ENCODE data around the gene CLCN7.

CLCN7 gene

GRCh38 chr16:1437606-1438005 is 37.2 kb downstream of the CLCN7 start:
- Histone ChIP-seq H3K79me1 (replicated peaks; ENCODE audit: low read length, poor library complexity, severe bottlenecking) (no peaks in the 10 kb centered on the region), H2AFZ (ENCODE audit: low read depth, low read length) (no peak overlapping the region), H3K9me3 (ENCODE audit: control insufficient read depth, low read length) (no peaks in the 10 kb centered on the region), H2BK120ac (ENCODE audit: low read depth, low read length) (no peak overlapping the region), H4K8ac (ENCODE audit: low read length) (no peak overlapping the region), H3K27me3 (ENCODE audit: control insufficient read depth in 1 of 2, insufficient read depth in 1 of 2, low read length in 2 of 2) (peaks cover 0 to 5% of the 10 kb centered on the region in 2 experiments), H2BK12ac (ENCODE audit: low read length in 2 of 2) (no peak overlapping the region), H3K9ac (ENCODE audit: low read length) (no peak overlapping the region), H3K14ac (ENCODE audit: low read length in 2 of 2) (no peak overlapping the region), H3K4me2 (ENCODE audit: low read length, poor library complexity, severe bottlenecking) (no peak overlapping the region), H3K27ac (ENCODE audit: low read length, poor library complexity, severe bottlenecking) (no peak overlapping the region), H3K4me1 (ENCODE audit: control insufficient read depth, insufficient read depth, low read depth, low read length) (peaks cover 16% of the 10 kb centered on the region), H3K4ac (ENCODE audit: low read depth in 1 of 2, low read length in 2 of 2) (no peak overlapping the region), H4K91ac (ENCODE audit: low read length) (no peak overlapping the region), H3K4me3 (ENCODE audit: insufficient read depth in 1 of 2, low read depth in 1 of 2, low read length in 2 of 2) (no peak overlapping the region), H2AK5ac (ENCODE audit: low read length, severe bottlenecking) (no peak overlapping the region), H2BK5ac (ENCODE audit: low read depth, low read length, poor library complexity, severe bottlenecking) (no peak overlapping the region), H3K23ac (ENCODE audit: low read length in 2 of 2) (no peak overlapping the region), H3K36me3 (ENCODE audit: control insufficient read depth in 1 of 2, insufficient read depth in 2 of 2, low read depth in 1 of 2, low read length in 2 of 2) (peaks cover 0 to 5% of the 10 kb centered on the region in 2 experiments), H3K18ac (ENCODE audit: low read depth in 1 of 2, low read length in 2 of 2) (no peak overlapping the region), H2BK15ac (ENCODE audit: low read depth, poor library complexity, severe bottlenecking) (no peak overlapping the region)
- DNase-seq = no peak
- 81% methylated on average over 20 of the region's 22 CpGs for WGBS

DNA sequence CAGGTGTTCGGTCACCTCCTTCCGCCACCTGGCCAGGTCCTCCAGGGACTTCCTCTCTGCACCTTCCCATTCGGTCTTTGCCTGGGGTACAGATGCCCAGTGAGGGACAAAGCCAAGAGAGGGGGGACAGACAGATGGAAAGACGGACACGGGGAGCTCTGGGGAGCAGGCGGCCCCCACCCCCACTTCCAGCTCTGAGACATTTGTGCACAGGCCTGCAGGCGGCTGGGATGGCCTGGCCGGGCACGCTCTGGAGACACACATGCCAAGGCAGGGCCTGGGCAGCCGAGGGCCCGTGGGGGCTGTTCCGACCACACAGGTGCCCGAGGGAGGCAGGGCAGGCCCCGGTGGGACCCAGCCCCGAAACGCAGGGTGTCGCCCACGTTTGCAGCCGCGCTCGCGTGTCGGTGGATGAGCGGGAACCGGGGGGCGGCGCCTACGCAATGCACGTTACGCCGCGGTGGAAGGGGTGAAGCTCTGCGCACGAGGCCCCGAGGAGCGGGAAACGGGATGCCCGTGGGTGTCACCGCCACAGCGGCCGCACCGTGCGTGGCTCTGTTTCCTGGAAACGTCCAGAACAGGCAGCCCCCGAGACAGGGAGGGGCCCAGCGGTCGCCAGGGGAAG is 38.0 kb downstream of the CLCN7 start:
- Histone ChIP-seq H3K9ac (ENCODE audit: low read length) (no peak overlapping the region), H3K27ac (ENCODE audit: low read length, poor library complexity, severe bottlenecking) (no peak overlapping the region), H2AK5ac (ENCODE audit: low read length, severe bottlenecking) (no peak overlapping the region), H3K9me3 (ENCODE audit: control insufficient read depth, low read length) (no peaks in the 10 kb centered on the region), H3K79me1 (replicated peaks; ENCODE audit: low read length, poor library complexity, severe bottlenecking) (no peaks in the 10 kb centered on the region), H3K4me3 (ENCODE audit: insufficient read depth in 1 of 2, low read depth in 1 of 2, low read length in 2 of 2) (no peak overlapping the region), H3K4ac (ENCODE audit: low read depth in 1 of 2, low read length in 2 of 2) (no peak overlapping the region), H3K27me3 (ENCODE audit: control insufficient read depth in 1 of 2, insufficient read depth in 1 of 2, low read length in 2 of 2) (peaks cover 4 to 11% of the 10 kb centered on the region in 2 experiments), H3K4me2 (ENCODE audit: low read length, poor library complexity, severe bottlenecking) (no peak overlapping the region), H2BK12ac (ENCODE audit: low read length in 2 of 2) (no peak overlapping the region), H4K91ac (ENCODE audit: low read length) (peak overlapping the region; percentile 39), H3K14ac (ENCODE audit: low read length in 2 of 2) (no peak overlapping the region), H3K36me3 (ENCODE audit: control insufficient read depth in 1 of 2, insufficient read depth in 2 of 2, low read depth in 1 of 2, low read length in 2 of 2) (peaks cover 0 to 5% of the 10 kb centered on the region in 2 experiments), H2BK15ac (ENCODE audit: low read depth, poor library complexity, severe bottlenecking) (no peak overlapping the region), H2BK120ac (ENCODE audit: low read depth, low read length) (no peak overlapping the region), H4K8ac (ENCODE audit: low read length) (no peak overlapping the region), H3K4me1 (ENCODE audit: control insufficient read depth, insufficient read depth, low read depth, low read length) (peaks cover 16% of the 10 kb centered on the region), H3K23ac (ENCODE audit: low read length in 2 of 2) (no peak overlapping the region), H2BK5ac (ENCODE audit: low read depth, low read length, poor library complexity, severe bottlenecking) (no peak overlapping the region), H2AFZ (ENCODE audit: low read depth, low read length) (no peak overlapping the region), H3K18ac (ENCODE audit: low read depth in 1 of 2, low read length in 2 of 2) (no peak overlapping the region)
- WGBS = 94% methylated on average over 44 of the region's 47 CpGs
- DNase-seq = no peak

DNA sequence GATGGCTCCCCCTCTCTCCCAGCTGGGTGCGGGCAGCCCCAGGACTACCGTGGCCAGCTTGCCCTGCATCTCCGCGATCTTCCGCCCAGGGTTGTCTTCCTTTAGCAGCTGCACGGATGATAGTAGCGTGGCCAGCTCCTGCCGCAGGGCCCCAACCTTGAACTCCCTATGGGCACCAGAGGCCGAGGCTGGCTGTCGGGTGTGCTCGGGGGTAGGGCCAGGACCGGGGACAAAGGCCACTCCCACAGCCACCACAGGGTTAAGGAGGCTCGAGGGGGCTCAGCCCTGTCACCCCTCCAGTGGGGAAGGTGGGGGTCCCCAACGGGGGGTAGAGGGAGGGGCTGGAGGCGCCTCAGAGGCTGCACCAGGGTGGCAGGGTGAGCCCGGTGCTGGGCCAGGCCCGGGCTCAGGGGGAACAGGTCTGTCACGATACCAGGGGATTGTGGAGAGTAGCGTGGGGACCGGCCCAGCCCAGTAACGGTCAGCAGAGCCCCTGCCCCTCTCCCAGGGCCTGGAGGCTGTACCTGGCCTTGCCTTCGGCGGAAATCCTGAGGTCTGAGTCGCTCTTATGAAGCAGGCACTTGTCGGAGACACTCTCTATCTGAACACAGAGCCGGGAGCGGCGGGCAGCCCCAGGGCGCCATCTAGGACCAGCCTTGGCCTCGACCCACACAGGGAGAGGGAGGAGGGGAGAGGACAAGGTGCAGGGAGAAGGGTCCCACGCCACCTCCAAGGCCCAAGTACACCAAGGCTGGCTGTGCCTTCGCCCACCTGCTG is 38.7 kb downstream of the CLCN7 start:
- Histone ChIP-seq H3K79me1 (replicated peaks; ENCODE audit: low read length, poor library complexity, severe bottlenecking) (no peaks in the 10 kb centered on the region), H3K36me3 (ENCODE audit: control insufficient read depth in 1 of 2, insufficient read depth in 2 of 2, low read depth in 1 of 2, low read length in 2 of 2) (peaks cover 0 to 5% of the 10 kb centered on the region in 2 experiments), H4K91ac (ENCODE audit: low read length) (peak overlapping the region; percentile 35), H2AK5ac (ENCODE audit: low read length, severe bottlenecking) (no peak overlapping the region), H2BK120ac (ENCODE audit: low read depth, low read length) (no peak overlapping the region), H3K27me3 (ENCODE audit: control insufficient read depth in 1 of 2, insufficient read depth in 1 of 2, low read length in 2 of 2) (peaks cover 9 to 16% of the 10 kb centered on the region in 2 experiments), H2BK5ac (ENCODE audit: low read depth, low read length, poor library complexity, severe bottlenecking) (no peak overlapping the region), H3K9ac (ENCODE audit: low read length) (no peak overlapping the region), H3K4me2 (ENCODE audit: low read length, poor library complexity, severe bottlenecking) (no peak overlapping the region), H2AFZ (ENCODE audit: low read depth, low read length) (no peak overlapping the region), H3K18ac (ENCODE audit: low read depth in 1 of 2, low read length in 2 of 2) (no peak overlapping the region), H3K4ac (ENCODE audit: low read depth in 1 of 2, low read length in 2 of 2) (no peak overlapping the region), H2BK15ac (ENCODE audit: low read depth, poor library complexity, severe bottlenecking) (no peak overlapping the region), H3K4me1 (ENCODE audit: control insufficient read depth, insufficient read depth, low read depth, low read length) (peaks cover 13% of the 10 kb centered on the region), H3K14ac (ENCODE audit: low read length in 2 of 2) (no peak overlapping the region), H3K23ac (ENCODE audit: low read length in 2 of 2) (no peak overlapping the region), H2BK12ac (ENCODE audit: low read length in 2 of 2) (no peak overlapping the region), H3K27ac (ENCODE audit: low read length, poor library complexity, severe bottlenecking) (no peak overlapping the region), H4K8ac (ENCODE audit: low read length) (peak overlapping the region; percentile 41), H3K4me3 (ENCODE audit: insufficient read depth in 1 of 2, low read depth in 1 of 2, low read length in 2 of 2) (no peak overlapping the region), H3K9me3 (ENCODE audit: control insufficient read depth, low read length) (no peaks in the 10 kb centered on the region)
- WGBS = 84% methylated on average over 31 of the region's 32 CpGs
- DNase-seq = no peak
